ENCODE data around the gene SH3PXD2B.
"Not testable (repeated sequence)": the region's sequence is repeated elsewhere in the genome, so short reads cannot be mapped to it uniquely, and the experiment has no call there.

The SH3PXD2B gene

GRCh38 chr5:172305380-172305779, 148.9 kb downstream of the SH3PXD2B start:
- Mint-ChIP-seq H3K27ac (ENCODE audit: low read depth) (no peak overlapping the region), H3K9me3 (no peaks in the 10 kb centered on the region), H3K4me3 (no peak overlapping the region), H3K36me3 (ENCODE audit: insufficient read depth) (no peaks in the 10 kb centered on the region), H3K27me3 (peaks cover 43% of the 10 kb centered on the region), H3K4me1 (no peaks in the 10 kb centered on the region)
- no peak for DNase-seq (ENCODE audit: low spot score in 2 of 2)
- ATAC-seq (replicated peaks; ENCODE audit: extremely low read depth, poor library complexity, severe bottlenecking) = no peak

GRCh38 chr5:172303572-172304335, 150.6 kb downstream of the SH3PXD2B start:
- DNase-seq (ENCODE audit: low spot score in 2 of 2) (no peak), ATAC-seq (replicated peaks; ENCODE audit: extremely low read depth, poor library complexity, severe bottlenecking) (no peak)
- no peaks in the 10 kb centered on the region for H3K9me3 Mint-ChIP-seq
- H3K27me3 Mint-ChIP-seq = peaks cover 38% of the 10 kb centered on the region
- H3K4me1 Mint-ChIP-seq = no peaks in the 10 kb centered on the region
- H3K4me3 Mint-ChIP-seq = no peak overlapping the region
- no peak overlapping the region for H3K27ac Mint-ChIP-seq (ENCODE audit: low read depth)
- H3K36me3 Mint-ChIP-seq (ENCODE audit: insufficient read depth) = no peaks in the 10 kb centered on the region

GRCh38 chr5:172303162-172303561, 151.2 kb downstream of the SH3PXD2B start:
- Mint-ChIP-seq H3K4me3 (no peak overlapping the region), H3K9me3 (no peaks in the 10 kb centered on the region), H3K36me3 (ENCODE audit: insufficient read depth) (no peaks in the 10 kb centered on the region), H3K27me3 (peaks cover 34% of the 10 kb centered on the region), H3K4me1 (no peaks in the 10 kb centered on the region), H3K27ac (ENCODE audit: low read depth) (no peak overlapping the region)
- DNase-seq (ENCODE audit: low spot score in 2 of 2) (no peak), ATAC-seq (replicated peaks; ENCODE audit: extremely low read depth, poor library complexity, severe bottlenecking) (no peak)

- Mint-ChIP-seq H3K4me1 (no peaks in the 10 kb centered on the region), H3K36me3 (ENCODE audit: insufficient read depth) (no peaks in the 10 kb centered on the region), H3K27me3 (peaks cover 26% of the 10 kb centered on the region), H3K27ac (ENCODE audit: low read depth) (no peak overlapping the region), H3K9me3 (no peaks in the 10 kb centered on the region), H3K4me3 (no peak overlapping the region)
- DNase-seq (ENCODE audit: low spot score in 2 of 2) (no peak), ATAC-seq (replicated peaks; ENCODE audit: extremely low read depth, poor library complexity, severe bottlenecking) (no peak)
Observed at GRCh38 chr5:172302047-172302710, 152.1 kb downstream of the SH3PXD2B start.

GRCh38 chr5:172299916-172300439, 154.3 kb downstream of the SH3PXD2B start:
- Mint-ChIP-seq H3K9me3 (no peaks in the 10 kb centered on the region), H3K27ac (ENCODE audit: low read depth) (no peak overlapping the region), H3K4me3 (no peak overlapping the region), H3K36me3 (ENCODE audit: insufficient read depth) (no peaks in the 10 kb centered on the region), H3K4me1 (no peaks in the 10 kb centered on the region), H3K27me3 (peaks cover 23% of the 10 kb centered on the region)
- ATAC-seq (replicated peaks; ENCODE audit: extremely low read depth, poor library complexity, severe bottlenecking) = no peak
- no peak for DNase-seq (ENCODE audit: low spot score in 2 of 2)

- H3K9me3 Mint-ChIP-seq = no peaks in the 10 kb centered on the region
- H3K27me3 Mint-ChIP-seq = no peaks in the 10 kb centered on the region
- H3K36me3 Mint-ChIP-seq (ENCODE audit: insufficient read depth) = peaks cover 2% of the 10 kb centered on the region
- no peak overlapping the region for H3K4me3 Mint-ChIP-seq
- ATAC-seq (replicated peaks; ENCODE audit: extremely low read depth, poor library complexity, severe bottlenecking) (no peak), DNase-seq (ENCODE audit: low spot score in 2 of 2) (no peak)
- H3K27ac Mint-ChIP-seq (ENCODE audit: low read depth) = no peak overlapping the region
- H3K4me1 Mint-ChIP-seq = no peaks in the 10 kb centered on the region
Observed at GRCh38 chr5:172294831-172295230, 159.5 kb downstream of the SH3PXD2B start.

GRCh38 chr5:172293745-172294342, 160.5 kb downstream of the SH3PXD2B start:
- Mint-ChIP-seq H3K27me3 (no peaks in the 10 kb centered on the region), H3K27ac (ENCODE audit: low read depth) (no peak overlapping the region), H3K4me1 (no peaks in the 10 kb centered on the region), H3K4me3 (no peak overlapping the region), H3K9me3 (no peaks in the 10 kb centered on the region), H3K36me3 (ENCODE audit: insufficient read depth) (peaks cover 2% of the 10 kb centered on the region)
- DNase-seq (ENCODE audit: low spot score in 2 of 2) (no peak), ATAC-seq (replicated peaks; ENCODE audit: extremely low read depth, poor library complexity, severe bottlenecking) (no peak)

GRCh38 chr5:172293054-172293744, 161.1 kb downstream of the SH3PXD2B start:
- peaks cover 2% of the 10 kb centered on the region for H3K36me3 Mint-ChIP-seq (ENCODE audit: insufficient read depth)
- no peak overlapping the region for H3K27ac Mint-ChIP-seq (ENCODE audit: low read depth)
- H3K4me3 Mint-ChIP-seq = no peak overlapping the region
- ATAC-seq (replicated peaks; ENCODE audit: extremely low read depth, poor library complexity, severe bottlenecking) (peak; percentile 95), DNase-seq (ENCODE audit: low spot score in 2 of 2) (peak; percentile 17 to 36)
- no peaks in the 10 kb centered on the region for H3K4me1 Mint-ChIP-seq
- no peaks in the 10 kb centered on the region for H3K9me3 Mint-ChIP-seq
- H3K27me3 Mint-ChIP-seq = no peaks in the 10 kb centered on the region

GRCh38 chr5:172291837-172292236, 162.5 kb downstream of the SH3PXD2B start:
- not testable (repeated sequence) for H3K36me3 Mint-ChIP-seq (ENCODE audit: insufficient read depth); H3K27ac Mint-ChIP-seq (ENCODE audit: low read depth); H3K4me1 Mint-ChIP-seq; H3K4me3 Mint-ChIP-seq; H3K9me3 Mint-ChIP-seq; H3K27me3 Mint-ChIP-seq; DNase-seq (ENCODE audit: low spot score in 2 of 2); ATAC-seq (replicated peaks; ENCODE audit: extremely low read depth, poor library complexity, severe bottlenecking)

- no peaks in the 10 kb centered on the region for H3K27me3 Mint-ChIP-seq
- ATAC-seq (replicated peaks; ENCODE audit: extremely low read depth, poor library complexity, severe bottlenecking) = no peak
- H3K4me3 Mint-ChIP-seq = no peak overlapping the region
- no peak for DNase-seq (ENCODE audit: low spot score in 2 of 2)
- H3K27ac Mint-ChIP-seq (ENCODE audit: low read depth) = no peak overlapping the region
- peaks cover 6% of the 10 kb centered on the region for H3K36me3 Mint-ChIP-seq (ENCODE audit: insufficient read depth)
- H3K4me1 Mint-ChIP-seq = no peaks in the 10 kb centered on the region
- H3K9me3 Mint-ChIP-seq = no peaks in the 10 kb centered on the region
Observed at GRCh38 chr5:172288465-172288864, 165.9 kb downstream of the SH3PXD2B start.

GRCh38 chr5:172287140-172287539, 167.2 kb downstream of the SH3PXD2B start:
- H3K27ac Mint-ChIP-seq (ENCODE audit: low read depth); ATAC-seq (replicated peaks; ENCODE audit: extremely low read depth, poor library complexity, severe bottlenecking); H3K4me3 Mint-ChIP-seq: not testable (repeated sequence)

More at GRCh38 chr5:172287140-172287539, 167.2 kb downstream of the SH3PXD2B start:
- DNase-seq (ENCODE audit: low spot score in 2 of 2); H3K27me3 Mint-ChIP-seq; H3K9me3 Mint-ChIP-seq; H3K36me3 Mint-ChIP-seq (ENCODE audit: insufficient read depth): not testable (repeated sequence)
- peaks cover 10% of the 10 kb centered on the region for H3K4me1 Mint-ChIP-seq

All from central memory CD8-positive, alpha-beta T cell (primary cell).